ENCODE results near the gene OASL. TPM values are rescaled to one million over a fixed set of nuclear protein-coding genes. Genes with fewer than 3 reads are reported as not detected.

Gene OASL
- total RNA-seq, 1 donor = under 0.01 TPM

DNA sequence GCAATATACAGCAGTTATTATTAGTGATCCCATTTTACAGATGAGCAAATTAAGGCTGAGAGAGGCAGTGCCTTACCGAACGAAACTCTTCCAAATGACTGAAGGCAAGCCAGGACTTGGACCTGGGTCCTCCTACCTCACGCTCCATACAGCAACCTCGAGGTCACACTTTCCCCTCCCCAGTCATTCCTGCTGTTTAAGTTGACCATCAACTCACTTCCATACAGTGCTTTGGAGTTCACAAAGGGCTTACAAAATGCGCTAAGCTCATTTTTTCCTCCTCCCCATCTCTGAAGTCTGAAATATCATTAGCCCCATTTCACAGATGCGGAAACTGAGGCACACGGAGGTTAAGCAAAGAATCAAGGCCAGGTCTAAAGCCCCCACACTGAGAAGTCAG is 56.4 kb downstream of the OASL start:
- H3K4me3 ChIP-seq (ENCODE audit: low read depth, low read length) = no peak overlapping the region
- no peak for DNase-seq (ENCODE audit: low read depth)
- TF ChIP-seq, protein P1, sequence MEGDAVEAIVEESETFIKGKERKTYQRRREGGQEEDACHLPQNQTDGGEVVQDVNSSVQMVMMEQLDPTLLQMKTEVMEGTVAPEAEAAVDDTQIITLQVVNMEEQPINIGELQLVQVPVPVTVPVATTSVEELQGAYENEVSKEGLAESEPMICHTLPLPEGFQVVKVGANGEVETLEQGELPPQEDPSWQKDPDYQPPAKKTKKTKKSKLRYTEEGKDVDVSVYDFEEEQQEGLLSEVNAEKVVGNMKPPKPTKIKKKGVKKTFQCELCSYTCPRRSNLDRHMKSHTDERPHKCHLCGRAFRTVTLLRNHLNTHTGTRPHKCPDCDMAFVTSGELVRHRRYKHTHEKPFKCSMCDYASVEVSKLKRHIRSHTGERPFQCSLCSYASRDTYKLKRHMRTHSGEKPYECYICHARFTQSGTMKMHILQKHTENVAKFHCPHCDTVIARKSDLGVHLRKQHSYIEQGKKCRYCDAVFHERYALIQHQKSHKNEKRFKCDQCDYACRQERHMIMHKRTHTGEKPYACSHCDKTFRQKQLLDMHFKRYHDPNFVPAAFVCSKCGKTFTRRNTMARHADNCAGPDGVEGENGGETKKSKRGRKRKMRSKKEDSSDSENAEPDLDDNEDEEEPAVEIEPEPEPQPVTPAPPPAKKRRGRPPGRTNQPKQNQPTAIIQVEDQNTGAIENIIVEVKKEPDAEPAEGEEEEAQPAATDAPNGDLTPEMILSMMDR (IDR thresholded peaks at IDR 0.05; ENCODE audit: insufficient read depth, low read depth, low read length) = no peak

DNA sequence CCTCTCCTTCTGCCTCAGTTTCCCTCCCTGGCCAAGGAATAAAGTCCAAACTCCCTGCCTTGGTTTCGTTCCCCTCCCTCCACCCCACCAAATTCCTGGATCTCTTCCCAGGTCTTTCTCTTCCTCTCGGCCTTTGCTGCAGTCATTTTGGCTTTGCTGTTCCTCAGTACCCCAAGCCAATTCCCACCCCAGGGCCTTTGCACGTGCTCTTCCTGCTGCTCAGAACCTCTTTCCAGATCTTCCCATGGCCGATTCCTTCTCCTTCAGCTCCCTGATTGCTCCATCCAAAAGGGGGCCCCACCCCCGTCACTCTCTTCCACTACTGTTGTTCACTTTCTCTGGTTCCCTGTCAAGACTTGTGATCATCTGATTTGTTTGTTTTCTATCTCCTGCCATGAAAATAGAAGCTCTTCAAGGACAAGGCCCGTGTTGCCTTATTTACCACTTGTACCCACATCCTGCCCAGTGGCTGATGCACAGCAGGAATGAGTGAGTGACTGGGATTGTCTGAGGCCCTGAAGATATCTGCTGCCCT is 57.6 kb downstream of the OASL start:
- no peak for DNase-seq (ENCODE audit: low read depth)
- no peak overlapping the region for H3K4me3 ChIP-seq (ENCODE audit: low read depth, low read length)
- TF ChIP-seq, protein P1 (IDR thresholded peaks at IDR 0.05; ENCODE audit: insufficient read depth, low read depth, low read length) = no peak

DNA sequence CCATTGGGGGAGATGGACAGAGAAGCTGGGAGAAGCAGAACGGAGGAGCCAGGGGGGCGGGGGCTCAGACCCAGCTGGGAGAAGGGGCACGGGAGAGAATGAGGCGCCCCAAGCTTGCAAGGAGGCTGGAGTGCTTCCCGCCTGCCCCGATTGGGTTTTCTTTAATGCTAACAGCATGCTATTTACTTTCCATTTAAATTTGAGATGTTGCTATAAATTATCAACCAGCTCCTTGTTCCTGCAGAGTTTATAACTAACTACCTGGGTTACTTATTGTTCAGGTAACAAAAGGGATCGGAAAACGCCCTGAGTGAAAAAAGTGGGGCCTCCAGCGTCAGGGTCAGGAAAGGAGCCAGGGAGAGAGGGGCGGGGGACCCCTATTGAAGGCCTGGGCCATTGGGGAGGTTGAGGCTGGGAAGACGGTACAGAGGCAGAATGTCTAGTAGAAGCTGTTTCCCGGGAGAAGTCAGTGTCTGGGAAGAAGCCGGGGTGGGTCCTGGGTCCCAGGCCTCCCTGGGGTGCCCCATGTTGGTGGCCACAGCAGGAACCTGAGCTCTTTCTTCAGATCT is 58.2 kb downstream of the OASL start:
- no peak for DNase-seq (ENCODE audit: low read depth)
- TF ChIP-seq, protein P1 (IDR thresholded peaks at IDR 0.05; ENCODE audit: insufficient read depth, low read depth, low read length) = no peak
- H3K4me3 ChIP-seq (ENCODE audit: low read depth, low read length) = no peak overlapping the region

DNA sequence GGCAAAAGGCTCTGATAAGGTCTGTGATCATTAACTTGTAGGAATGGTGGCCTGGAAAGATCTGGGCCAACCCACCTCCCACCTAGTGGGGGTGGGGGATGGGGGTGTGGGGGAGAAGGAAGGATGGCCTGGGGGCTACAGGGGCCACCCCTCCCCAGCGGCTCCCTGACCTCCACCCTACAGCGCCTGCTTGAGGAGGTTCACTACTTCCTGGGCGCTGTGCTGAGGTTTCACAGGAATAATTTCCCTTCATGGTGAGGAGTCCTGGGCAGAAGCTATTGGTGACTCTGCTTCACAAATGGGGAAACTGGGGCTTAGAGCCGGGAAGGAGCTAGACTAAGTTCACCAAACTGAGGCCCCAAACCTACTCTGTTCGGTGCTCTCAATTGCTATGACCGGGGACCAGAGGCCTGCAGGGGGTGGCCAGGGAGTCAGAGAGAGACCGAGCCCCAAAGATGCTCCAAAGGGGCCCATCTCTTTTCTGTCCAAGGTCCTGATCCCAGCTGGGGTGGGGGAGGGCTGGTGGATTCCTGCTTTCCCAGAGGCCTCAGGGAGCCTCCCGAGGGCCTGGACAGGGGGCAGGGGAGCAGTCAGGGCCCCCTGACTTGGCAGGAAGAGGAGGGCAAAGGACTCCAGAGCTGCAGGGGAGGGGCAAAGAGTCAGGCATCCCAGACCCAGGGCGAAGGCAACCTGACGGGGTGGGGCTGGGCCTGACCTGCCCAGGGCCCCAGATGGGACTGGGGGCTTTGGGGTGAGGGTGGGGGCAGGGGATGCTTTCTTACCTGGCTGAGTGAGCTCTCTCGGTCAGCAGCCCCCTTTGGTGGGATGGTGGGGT is 59.0 kb downstream of the OASL start:
- TF ChIP-seq, protein P1 (IDR thresholded peaks at IDR 0.05; ENCODE audit: insufficient read depth, low read depth, low read length) = no peak
- no peak for DNase-seq (ENCODE audit: low read depth)
- H3K4me3 ChIP-seq (ENCODE audit: low read depth, low read length) = no peak overlapping the region

DNA sequence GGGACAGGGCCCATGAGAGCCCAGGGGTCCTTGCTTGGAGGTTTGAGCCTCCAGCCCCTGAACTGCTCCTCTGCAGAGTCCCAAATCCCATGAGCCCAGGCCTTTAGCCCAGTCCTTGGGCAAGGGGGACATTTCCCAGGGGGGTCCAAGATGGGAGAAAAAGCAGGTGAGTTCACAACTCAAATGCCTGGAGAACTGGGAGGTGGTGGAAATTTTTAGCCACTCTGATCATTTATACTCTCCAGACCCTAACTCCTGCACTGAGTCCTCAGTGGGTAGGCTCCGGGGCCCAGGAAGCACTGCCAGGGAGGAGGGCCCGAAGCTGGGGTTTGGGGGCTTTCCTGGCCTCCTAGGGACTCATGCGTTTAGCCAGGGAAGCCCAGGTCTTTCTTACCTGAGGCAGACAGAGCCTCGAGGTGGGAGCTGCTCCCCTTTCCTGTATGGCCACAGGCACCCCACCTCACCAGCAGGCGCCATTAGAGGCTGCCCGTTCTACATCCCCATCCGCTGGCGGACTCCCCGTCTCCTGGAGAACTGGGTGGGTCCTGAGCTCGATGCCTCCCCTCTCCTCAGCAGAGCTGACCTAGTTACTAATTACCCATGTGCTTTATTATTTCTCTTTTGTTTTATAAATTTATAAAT is 59.7 kb downstream of the OASL start:
- no peak for DNase-seq (ENCODE audit: low read depth)
- TF ChIP-seq, protein P1 (IDR thresholded peaks at IDR 0.05; ENCODE audit: insufficient read depth, low read depth, low read length) = no peak
- H3K4me3 ChIP-seq (ENCODE audit: low read depth, low read length) = no peak overlapping the region

DNA sequence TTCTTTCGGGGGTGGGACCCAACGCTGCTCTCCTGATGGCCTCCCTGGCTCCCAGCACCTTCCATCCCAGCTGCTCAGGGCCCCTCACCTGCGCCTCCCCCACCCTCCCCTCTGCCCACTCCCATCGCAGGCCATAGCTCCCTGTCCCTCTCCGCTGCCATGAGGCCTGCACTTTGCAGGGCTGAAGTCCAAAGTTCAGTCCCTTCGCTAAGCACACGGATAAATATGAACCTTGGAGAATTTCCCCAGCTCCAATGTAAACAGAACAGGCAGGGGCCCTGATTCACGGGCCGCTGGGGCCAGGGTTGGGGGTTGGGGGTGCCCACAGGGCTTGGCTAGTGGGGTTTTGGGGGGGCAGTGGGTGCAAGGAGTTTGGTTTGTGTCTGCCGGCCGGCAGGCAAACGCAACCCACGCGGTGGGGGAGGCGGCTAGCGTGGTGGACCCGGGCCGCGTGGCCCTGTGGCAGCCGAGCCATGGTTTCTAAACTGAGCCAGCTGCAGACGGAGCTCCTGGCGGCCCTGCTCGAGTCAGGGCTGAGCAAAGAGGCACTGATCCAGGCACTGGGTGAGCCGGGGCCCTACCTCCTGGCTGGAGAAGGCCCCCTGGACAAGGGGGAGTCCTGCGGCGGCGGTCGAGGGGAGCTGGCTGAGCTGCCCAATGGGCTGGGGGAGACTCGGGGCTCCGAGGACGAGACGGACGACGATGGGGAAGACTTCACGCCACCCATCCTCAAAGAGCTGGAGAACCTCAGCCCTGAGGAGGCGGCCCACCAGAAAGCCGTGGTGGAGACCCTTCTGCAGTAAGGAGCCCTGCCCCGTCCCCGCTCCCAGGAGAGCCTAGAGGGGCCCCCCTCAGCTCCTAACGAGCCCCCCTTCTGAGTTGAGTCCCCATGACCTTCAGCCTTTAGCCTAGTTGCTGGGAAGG is 60.5 kb downstream of the OASL start, which contains the start of gene HNF1A:
Gene HNF1A, plus strand, starts transcription at position 248 of the 924 bp plus-strand sequence. Its CDS starts 226 bp downstream, at position 474.
- no peak for DNase-seq (ENCODE audit: low read depth)
- TF ChIP-seq, protein P1 (IDR thresholded peaks at IDR 0.05; ENCODE audit: insufficient read depth, low read depth, low read length) = no peak
- H3K4me3 ChIP-seq (ENCODE audit: low read depth, low read length) = no peak within 1 kb of the TSS

Measured in fibroblast of villous mesenchyme (primary cell).